ENCODE results near the gene VILL.

DNA sequence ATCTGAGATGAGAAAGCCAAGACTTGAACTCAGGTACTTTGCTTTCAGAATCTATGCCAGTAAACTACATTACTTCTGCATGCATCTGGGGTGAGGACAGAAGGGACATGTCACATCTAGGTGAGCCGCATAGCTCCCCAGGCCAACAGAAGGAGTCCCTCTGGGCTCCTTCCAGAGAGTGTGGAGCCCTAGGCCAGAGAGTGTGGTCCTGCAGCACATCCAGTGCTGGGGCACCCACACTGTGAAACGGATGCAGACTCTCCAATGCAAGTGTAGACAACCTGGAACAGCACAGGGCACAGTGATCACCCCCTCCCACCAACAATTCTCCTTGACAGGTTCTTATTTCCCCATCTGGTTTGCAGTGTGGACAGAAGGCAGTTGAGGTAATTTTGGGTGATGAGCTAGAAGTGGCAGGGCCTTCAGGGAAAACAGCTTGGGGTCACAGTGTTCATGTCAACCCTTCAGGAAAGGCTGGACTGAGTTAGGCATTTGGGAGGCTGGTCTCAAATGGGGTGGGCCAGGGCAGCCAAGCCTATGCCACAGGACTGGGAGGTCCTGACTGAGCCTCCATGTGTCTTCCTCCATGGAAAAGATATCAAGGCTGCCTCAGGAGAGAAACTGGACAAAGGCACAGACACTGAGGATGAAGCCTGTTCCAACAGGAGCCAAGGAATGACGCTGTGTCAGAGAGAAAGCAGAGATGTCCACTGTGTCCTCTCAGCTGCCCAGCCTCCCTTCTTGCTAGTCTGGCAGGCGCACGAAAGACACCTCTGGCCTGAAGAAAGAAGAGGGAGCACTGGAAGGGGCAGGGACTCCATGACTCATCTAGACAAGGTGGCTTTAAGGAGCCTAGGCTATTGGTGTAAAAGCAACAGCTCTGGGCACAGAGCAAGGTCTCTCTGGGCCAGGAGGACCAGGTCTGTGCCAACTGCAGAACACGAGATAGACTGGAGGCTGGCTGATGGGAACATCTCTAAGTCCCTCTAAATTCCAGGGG, 37.2 kb downstream of the VILL start:
- TF ChIP-seq, protein P1, sequence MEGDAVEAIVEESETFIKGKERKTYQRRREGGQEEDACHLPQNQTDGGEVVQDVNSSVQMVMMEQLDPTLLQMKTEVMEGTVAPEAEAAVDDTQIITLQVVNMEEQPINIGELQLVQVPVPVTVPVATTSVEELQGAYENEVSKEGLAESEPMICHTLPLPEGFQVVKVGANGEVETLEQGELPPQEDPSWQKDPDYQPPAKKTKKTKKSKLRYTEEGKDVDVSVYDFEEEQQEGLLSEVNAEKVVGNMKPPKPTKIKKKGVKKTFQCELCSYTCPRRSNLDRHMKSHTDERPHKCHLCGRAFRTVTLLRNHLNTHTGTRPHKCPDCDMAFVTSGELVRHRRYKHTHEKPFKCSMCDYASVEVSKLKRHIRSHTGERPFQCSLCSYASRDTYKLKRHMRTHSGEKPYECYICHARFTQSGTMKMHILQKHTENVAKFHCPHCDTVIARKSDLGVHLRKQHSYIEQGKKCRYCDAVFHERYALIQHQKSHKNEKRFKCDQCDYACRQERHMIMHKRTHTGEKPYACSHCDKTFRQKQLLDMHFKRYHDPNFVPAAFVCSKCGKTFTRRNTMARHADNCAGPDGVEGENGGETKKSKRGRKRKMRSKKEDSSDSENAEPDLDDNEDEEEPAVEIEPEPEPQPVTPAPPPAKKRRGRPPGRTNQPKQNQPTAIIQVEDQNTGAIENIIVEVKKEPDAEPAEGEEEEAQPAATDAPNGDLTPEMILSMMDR (conservative IDR thresholded peaks at IDR 0.05 in 1 of 2, IDR thresholded peaks at IDR 0.05 in 1 of 2; ENCODE audit: low read depth in 1 of 2, low read length in 2 of 2) = no peak
- no peak for TF ChIP-seq EZH2 (IDR thresholded peaks at IDR 0.05; ENCODE audit: low read length, missing control alignments)

Measured in fibroblast of lung (primary cell).